Endothelial cell of umbilical vein (primary cell): ENCODE results near the gene DOC2B. TPM values are rescaled to one million over a fixed set of nuclear protein-coding genes. Genes with fewer than 3 reads are reported as not detected.

Source experiments
- BruUV-seq: library from RNA; stranded (reverse); fragments of 400-500 nt; replicated peaks from 2 replicates; lab custom pipeline; 2021; lab: Mats Ljungman, UMichigan
- CTCF ChIA-PET: fragments of 300-600, 350-600 bp; sonication (Branson Sonifier 250); formaldehyde crosslinking; loops from one replicate; lab custom pipeline; 2021; ENCODE audit warnings: antibody characterized with exemption, inconsistent platforms; lab: Charles Lee
- POLR2A ChIA-PET: fragments of 300-600, 350-600 bp; sonication (Branson Sonifier 250); formaldehyde crosslinking; loops from one replicate; lab custom pipeline; 2021; ENCODE audit warnings: antibody characterized with exemption, inconsistent platforms; lab: Charles Lee
- DNase-seq: peaks from one replicate; pipeline ENCODE4 v3.0.0-alpha.2; 2011; ENCODE audit warnings: low read depth, low spot score
- FAIRE-seq: peaks from 2 replicates; lab custom pipeline; 2011; peaks lifted over from hg19 to GRCh38; lab: Jason Lieb, UNC
- H2AFZ ChIP-seq: 2 replicates; pipeline ENCODE4 v1.6.0; 2012; ENCODE audit warnings: low read depth, low read length, control low read depth, inconsistent platforms
- H3K27ac ChIP-seq: 2 replicates; pipeline ENCODE4 v1.5.1; 2011; ENCODE audit warnings: low read depth, mild to moderate bottlenecking, control low read depth, low read length, moderate library complexity; ENCODE audit not compliant: insufficient read depth
- H3K27me3 ChIP-seq, 2 experiments: 2 replicates each; pipeline versions ENCODE4 v1.6.0 to v1.6.1; 2011; ENCODE audit warnings: low read length in 2 of 2, mixed read lengths in 1 of 2; ENCODE audit not compliant: control insufficient read depth in 2 of 2, insufficient read depth in 2 of 2
- H3K36me3 ChIP-seq, 2 experiments: 2 replicates in 1 of 2; 3 replicates in 1 of 2; pipeline ENCODE4 v1.5.1; 2011; ENCODE audit warnings: low read length in 2 of 2, mild to moderate bottlenecking in 1 of 2, moderate library complexity in 1 of 2; ENCODE audit not compliant: control insufficient read depth in 2 of 2, insufficient read depth in 2 of 2; ENCODE audit errors: extremely low read depth in 1 of 2
- H3K4me1 ChIP-seq: 3 replicates; pipeline ENCODE4 v1.5.1; 2011; ENCODE audit warnings: mild to moderate bottlenecking, low read length; ENCODE audit not compliant: control insufficient read depth, insufficient read depth; ENCODE audit errors: extremely low read depth
- H3K4me2 ChIP-seq: 2 replicates; pipeline ENCODE4 v1.6.1; 2011; ENCODE audit warnings: low read length, control low read depth, mixed read lengths; ENCODE audit not compliant: insufficient read depth
- H3K4me3 ChIP-seq, 3 experiments: fragments of 200-600 bp in 1 of 3; sonication (generic), shearing (Covaris generic) in 1 of 3; replicated peaks in 1 of 3; 2 replicates each; pipeline ENCODE4 v1.5.1; 2011 to 2016; ENCODE audit warnings: control low read depth in 3 of 3, low read length in 3 of 3, mild to moderate bottlenecking in 2 of 3, inconsistent platforms in 1 of 3, low read depth in 1 of 3, moderate library complexity in 1 of 3; ENCODE audit not compliant: insufficient read depth in 1 of 3
- H3K79me2 ChIP-seq: 2 replicates; pipeline ENCODE4 v1.6.0; 2012; ENCODE audit warnings: low read length, inconsistent platforms; ENCODE audit not compliant: control insufficient read depth, insufficient read depth
- H3K9ac ChIP-seq: replicated peaks from 2 replicates; pipeline ENCODE3; 2011; ENCODE audit warnings: low read length, control low read depth; ENCODE audit not compliant: insufficient read depth; ENCODE audit errors: extremely low read depth
- H3K9me1 ChIP-seq: replicated peaks from 3 replicates; pipeline ENCODE4 v1.6.0; 2011; ENCODE audit warnings: mild to moderate bottlenecking, low read length; ENCODE audit not compliant: control insufficient read depth, insufficient read depth; ENCODE audit errors: extremely low read depth
- H3K9me3 ChIP-seq: replicated peaks from 2 replicates; pipeline ENCODE4 v1.5.1; 2012; ENCODE audit warnings: low read length, inconsistent platforms; ENCODE audit not compliant: control insufficient read depth, insufficient read depth
- H4K20me1 ChIP-seq: replicated peaks from 2 replicates; pipeline ENCODE3; 2011; ENCODE audit warnings: mild to moderate bottlenecking, low read length; ENCODE audit not compliant: control insufficient read depth, insufficient read depth; ENCODE audit errors: extremely low read depth
- EZH2 ChIP-seq: IDR thresholded peaks from 2 replicates; pipeline ENCODE4 v1.6.1; 2012; ENCODE audit warnings: borderline replicate concordance, low read depth, mild to moderate bottlenecking, moderate library complexity, low read length, inconsistent platforms; ENCODE audit not compliant: severe bottlenecking
- FOS ChIP-seq: IDR thresholded peaks from 2 replicates; pipeline ENCODE4 v1.6.1; 2011; ENCODE audit warnings: mild to moderate bottlenecking, low read length, moderate library complexity, borderline replicate concordance; ENCODE audit not compliant: insufficient read depth
- GATA2 ChIP-seq: IDR thresholded peaks from 2 replicates; pipeline ENCODE4 v1.7.0; 2011; ENCODE audit warnings: low read depth, mild to moderate bottlenecking, moderate library complexity, mixed read lengths, low read length; ENCODE audit not compliant: insufficient read length, insufficient read depth
- MYC ChIP-seq: IDR thresholded peaks from one replicate; pipeline ENCODE4 v1.6.1; 2011; ENCODE audit warnings: mild to moderate bottlenecking, low read depth, low read length
- POLR2A ChIP-seq: IDR thresholded peaks from 2 replicates; pipeline ENCODE4 v1.6.1; 2012; ENCODE audit warnings: low read depth, mild to moderate bottlenecking, control low read depth, low read length
- POLR2AphosphoS5 ChIP-seq: IDR thresholded peaks from 2 replicates; pipeline ENCODE4 v1.6.1; 2012; ENCODE audit warnings: low read depth, mild to moderate bottlenecking, control low read depth, low read length, moderate library complexity; ENCODE audit not compliant: insufficient read depth
- dilution Hi-C: fragments of 300-500 bp; cut with MboI; formaldehyde crosslinking; loops from one replicate; pipeline ENCODE4 v1.15.0; 2019; ENCODE audit warnings: low sequenced_read_pairs; ENCODE audit not compliant: extremely low pct_ligation_motif_present
- intact Hi-C: fragments of 100-400 bp; cut with micrococcal nuclease; formaldehyde crosslinking; loops from one replicate; pipeline ENCODE4 v1.10.0; 2022
- polyA plus RNA-seq, 4 experiments: library from polyadenylated mRNA; depleted of rRNA in 3 of 4; stranded (reverse) in 3 of 4; unstranded in 1 of 4; fragments of >200 nt; gene quantifications; 2 replicates each; pipeline versions ENCODE4 v1.2.1 to v1.2.3, GENCODE V29; 2011 to 2012; ENCODE audit warnings: missing spikeins in 1 of 4
- total RNA-seq: library from RNA; stranded (reverse); gene quantifications from 2 replicates; pipeline ENCODE4 v1.2.3, GENCODE V29; 2021
- TF ChIP-seq, protein P1 (sequence below): IDR thresholded peaks from 2 replicates; pipeline ENCODE4 v1.6.1; 2011; ENCODE audit not compliant: insufficient read depth, insufficient read length

DOC2B gene
- total and polyA plus RNA-seq, 2 donors (not counting 3 experiments of a cell fraction or from before 2014, with no cell fraction given): 0.10 to 0.22 TPM

GRCh38 chr17:149897-150584, 31.4 kb downstream of the DOC2B start:
- H3K4me1 ChIP-seq: peaks cover 8% of the 10 kb centered on the region
- no peak overlapping the region for H3K4me3 ChIP-seq
- no peaks in the 10 kb centered on the region for H3K36me3 ChIP-seq
- TF ChIP-seq POLR2AphosphoS5: no peak
- no peak for TF ChIP-seq POLR2A
- no peak for TF ChIP-seq MYC
- TF ChIP-seq GATA2: no peak
- TF ChIP-seq FOS: no peak
- TF ChIP-seq, protein P1, sequence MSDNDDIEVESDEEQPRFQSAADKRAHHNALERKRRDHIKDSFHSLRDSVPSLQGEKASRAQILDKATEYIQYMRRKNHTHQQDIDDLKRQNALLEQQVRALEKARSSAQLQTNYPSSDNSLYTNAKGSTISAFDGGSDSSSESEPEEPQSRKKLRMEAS: no peak
- TF ChIP-seq EZH2: no peak
- BruUV-seq: no TSS peak
- no peak overlapping the region for H3K27ac ChIP-seq
- ChIA-PET POLR2A (no interaction called here), CTCF (interaction anchor here (0.9 to 1.7 kb wide), 6 partner anchors 9 to 908 kb away, joined by 3 to 5 read pairs (median 4); no protein-coding TSS in a partner anchor)
- dilution Hi-C loops: no loop called here
- FAIRE-seq (no peak), DNase-seq (no peak)
- no peaks in the 10 kb centered on the region for H3K79me2 ChIP-seq
- intact Hi-C loops: loop anchor here (5.0 kb wide), 1 partner anchor 552 kb away; no protein-coding TSS in a partner anchor
- no peaks in the 10 kb centered on the region for H4K20me1 ChIP-seq
- H3K9me1 ChIP-seq: no peaks in the 10 kb centered on the region
- H3K4me2 ChIP-seq: no peak overlapping the region
- no peak overlapping the region for H3K9ac ChIP-seq
- H2AFZ ChIP-seq: no peak overlapping the region
- H3K9me3 ChIP-seq: no peaks in the 10 kb centered on the region
- H3K27me3 ChIP-seq: no peaks in the 10 kb centered on the region
